HG03095 (cell line): ENCODE results near the gene LKAAEAR1.

ENCODE experiments used
- ATAC-seq: cut with Tn5 transposase; IDR thresholded peaks from one replicate; pipeline ENCODE4 v1.9.1; 2021; ENCODE audit warnings: moderate library complexity; ENCODE audit not compliant: unreplicated experiment

The LKAAEAR1 gene

GRCh38 chr20:64068386-64069208, 15.6 kb downstream of the LKAAEAR1 start:
- no peak for ATAC-seq

- no peak for ATAC-seq
Measured at GRCh38 chr20:64067733-64068307, 16.4 kb downstream of the LKAAEAR1 start.

GRCh38 chr20:64067005-64067632, 17.1 kb downstream of the LKAAEAR1 start:
- ATAC-seq, result no peak

- peak; percentile 36 for ATAC-seq
Measured at GRCh38 chr20:64065974-64066343, 18.2 kb downstream of the LKAAEAR1 start.

GRCh38 chr20:64065062-64065973, 18.9 kb downstream of the LKAAEAR1 start:
- no peak for ATAC-seq

- no peak for ATAC-seq
Measured at GRCh38 chr20:64064145-64064698, 20.0 kb downstream of the LKAAEAR1 start.

GRCh38 chr20:64063389-64064144, 20.6 kb downstream of the LKAAEAR1 start:
- ATAC-seq, result peak; percentile 5

GRCh38 chr20:64062596-64063388, 21.4 kb downstream of the LKAAEAR1 start, which contains the start of gene TCEA2:
TCEA2 (plus strand) TSS chr20:64063198; CDS start chr20:64063313, 115 bp downstream.
- ATAC-seq, result peak; percentile 71

GRCh38 chr20:64062276-64062595, 22.0 kb downstream of the LKAAEAR1 start:
- ATAC-seq, result no peak

GRCh38 chr20:64058536-64058935, 25.7 kb downstream of the LKAAEAR1 start:
- ATAC-seq, result no peak

- no peak for ATAC-seq
Measured at GRCh38 chr20:64057628-64058498, 26.3 kb downstream of the LKAAEAR1 start.

- no peak for ATAC-seq
Measured at GRCh38 chr20:64056889-64057627, 27.1 kb downstream of the LKAAEAR1 start.

- ATAC-seq, result no peak
Measured at GRCh38 chr20:64056639-64056888, 27.6 kb downstream of the LKAAEAR1 start.

- no peak for ATAC-seq
Measured at GRCh38 chr20:64055893-64056638, 28.1 kb downstream of the LKAAEAR1 start.

- no peak for ATAC-seq
Measured at GRCh38 chr20:64055396-64055892, 28.8 kb downstream of the LKAAEAR1 start.

GRCh38 chr20:64053841-64054661, 30.1 kb downstream of the LKAAEAR1 start:
- no peak for ATAC-seq
